ENCODE results near the gene APOL5. TPM values are rescaled to one million over a fixed set of nuclear protein-coding genes. Genes with fewer than 3 reads are reported as not detected.

The APOL5 gene
- total RNA-seq, 4 donors from 2014 or later: 0.42 TPM; not detected in 3

DNA sequence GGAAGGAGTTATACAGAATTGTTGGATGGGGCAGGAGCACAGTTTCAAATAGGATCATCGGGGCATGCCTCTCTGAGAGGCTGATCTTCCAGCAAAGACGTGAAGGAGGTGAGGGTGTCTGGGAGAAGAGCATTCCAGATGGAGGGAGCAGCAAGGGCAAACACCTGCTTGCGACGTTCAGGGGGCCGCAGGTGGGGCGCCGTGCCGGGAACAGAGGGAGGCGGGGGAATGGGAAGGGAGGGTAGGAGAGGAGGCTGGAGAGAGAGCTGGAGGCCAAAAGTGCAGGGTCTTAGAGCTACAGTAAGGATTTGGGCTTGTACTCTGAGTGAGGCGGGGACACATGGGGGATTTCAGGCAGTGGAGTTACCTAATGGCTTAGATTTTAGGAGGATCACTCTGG, 13.6 kb downstream of the APOL5 start:
- Histone ChIP-seq H3K36me3 (no peaks in the 10 kb centered on the region), H3K4me1 (peaks cover 19% of the 10 kb centered on the region), H3K27me3 (no peaks in the 10 kb centered on the region), H3K4me3 (no peak overlapping the region), H3K9me3 (no peaks in the 10 kb centered on the region), H3K27ac (no peak overlapping the region)
- 79% methylated on average over 9 of the region's 10 CpGs for WGBS
- DNase-seq (ENCODE audit: low spot score in 2 of 2): no peak
- no peak for TF ChIP-seq EP300 (IDR thresholded peaks at IDR 0.05)
- TF ChIP-seq, protein P1, sequence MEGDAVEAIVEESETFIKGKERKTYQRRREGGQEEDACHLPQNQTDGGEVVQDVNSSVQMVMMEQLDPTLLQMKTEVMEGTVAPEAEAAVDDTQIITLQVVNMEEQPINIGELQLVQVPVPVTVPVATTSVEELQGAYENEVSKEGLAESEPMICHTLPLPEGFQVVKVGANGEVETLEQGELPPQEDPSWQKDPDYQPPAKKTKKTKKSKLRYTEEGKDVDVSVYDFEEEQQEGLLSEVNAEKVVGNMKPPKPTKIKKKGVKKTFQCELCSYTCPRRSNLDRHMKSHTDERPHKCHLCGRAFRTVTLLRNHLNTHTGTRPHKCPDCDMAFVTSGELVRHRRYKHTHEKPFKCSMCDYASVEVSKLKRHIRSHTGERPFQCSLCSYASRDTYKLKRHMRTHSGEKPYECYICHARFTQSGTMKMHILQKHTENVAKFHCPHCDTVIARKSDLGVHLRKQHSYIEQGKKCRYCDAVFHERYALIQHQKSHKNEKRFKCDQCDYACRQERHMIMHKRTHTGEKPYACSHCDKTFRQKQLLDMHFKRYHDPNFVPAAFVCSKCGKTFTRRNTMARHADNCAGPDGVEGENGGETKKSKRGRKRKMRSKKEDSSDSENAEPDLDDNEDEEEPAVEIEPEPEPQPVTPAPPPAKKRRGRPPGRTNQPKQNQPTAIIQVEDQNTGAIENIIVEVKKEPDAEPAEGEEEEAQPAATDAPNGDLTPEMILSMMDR (IDR thresholded peaks at IDR 0.05): no peak
- TF ChIP-seq POLR2A (IDR thresholded peaks at IDR 0.05): no peak
- TF ChIP-seq POLR2AphosphoS5 (IDR thresholded peaks at IDR 0.05): no peak

GRCh38 chr22:35732116-35732515, 14.4 kb downstream of the APOL5 start:
- Histone ChIP-seq H3K27me3 (no peaks in the 10 kb centered on the region), H3K27ac (no peak overlapping the region), H3K4me1 (peaks cover 19% of the 10 kb centered on the region), H3K9me3 (no peaks in the 10 kb centered on the region), H3K36me3 (no peaks in the 10 kb centered on the region), H3K4me3 (no peak overlapping the region)
- TF ChIP-seq, protein P1 (IDR thresholded peaks at IDR 0.05): no peak
- TF ChIP-seq POLR2AphosphoS5 (IDR thresholded peaks at IDR 0.05) (no peak), POLR2A (IDR thresholded peaks at IDR 0.05) (no peak), EP300 (IDR thresholded peaks at IDR 0.05) (no peak)
- 96% methylated on average over 9 of the region's 9 CpGs for WGBS
- no peak for DNase-seq (ENCODE audit: low spot score in 2 of 2)

DNA sequence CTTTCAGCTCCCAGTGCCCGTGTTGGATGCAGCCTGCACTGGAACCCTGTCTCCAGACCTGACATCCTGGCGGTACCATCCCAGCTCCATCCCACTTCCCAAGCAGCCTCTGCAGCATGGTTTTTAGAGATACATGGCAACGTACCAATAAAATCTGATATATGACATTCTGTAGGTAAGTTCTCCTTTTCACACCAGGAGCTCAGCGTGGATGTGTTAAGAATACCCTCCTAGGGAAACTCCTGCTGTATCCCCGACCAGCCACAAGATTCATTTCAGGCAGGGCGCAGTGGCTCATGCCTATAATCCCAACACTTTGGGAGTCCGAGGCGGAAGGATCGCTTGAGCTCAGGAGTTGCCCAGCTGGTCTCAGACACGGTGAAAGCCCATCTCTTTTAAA, 15.4 kb downstream of the APOL5 start:
- 87% methylated on average over 9 of the region's 10 CpGs for WGBS
- no peaks in the 10 kb centered on the region for H3K27me3 ChIP-seq
- DNase-seq (ENCODE audit: low spot score in 2 of 2): no peak
- peaks cover 19% of the 10 kb centered on the region for H3K4me1 ChIP-seq
- no peak overlapping the region for H3K4me3 ChIP-seq
- no peak overlapping the region for H3K27ac ChIP-seq
- peaks cover 2% of the 10 kb centered on the region for H3K36me3 ChIP-seq
- no peaks in the 10 kb centered on the region for H3K9me3 ChIP-seq
- no peak for TF ChIP-seq POLR2A (IDR thresholded peaks at IDR 0.05)
- no peak for TF ChIP-seq POLR2AphosphoS5 (IDR thresholded peaks at IDR 0.05)
- TF ChIP-seq, protein P1 (IDR thresholded peaks at IDR 0.05): no peak
- TF ChIP-seq EP300 (IDR thresholded peaks at IDR 0.05): no peak

- no peak overlapping the region for H3K27ac ChIP-seq
- peaks cover 13% of the 10 kb centered on the region for H3K4me1 ChIP-seq
- H3K27me3 ChIP-seq: no peaks in the 10 kb centered on the region
- no peak for DNase-seq (ENCODE audit: low spot score in 2 of 2)
- no peak overlapping the region for H3K4me3 ChIP-seq
- 53% methylated on average over 7 of the region's 7 CpGs for WGBS
- TF ChIP-seq, protein P1 (IDR thresholded peaks at IDR 0.05): no peak
- TF ChIP-seq EP300 (IDR thresholded peaks at IDR 0.05) (no peak), POLR2A (IDR thresholded peaks at IDR 0.05) (no peak), POLR2AphosphoS5 (IDR thresholded peaks at IDR 0.05) (no peak)
- no peaks in the 10 kb centered on the region for H3K9me3 ChIP-seq
- peaks cover 11% of the 10 kb centered on the region for H3K36me3 ChIP-seq
Measured at GRCh38 chr22:35733791-35734516, 16.3 kb downstream of the APOL5 start.

- WGBS: 83% methylated on average over 7 of the region's 7 CpGs
- Histone ChIP-seq H3K27ac (no peak overlapping the region), H3K27me3 (no peaks in the 10 kb centered on the region), H3K4me1 (peaks cover 12% of the 10 kb centered on the region), H3K4me3 (no peak overlapping the region), H3K36me3 (peaks cover 15% of the 10 kb centered on the region), H3K9me3 (no peaks in the 10 kb centered on the region)
- no peak for TF ChIP-seq POLR2A (IDR thresholded peaks at IDR 0.05)
- no peak for DNase-seq (ENCODE audit: low spot score in 2 of 2)
Measured at GRCh38 chr22:35734517-35734827, 16.8 kb downstream of the APOL5 start.

GRCh38 chr22:35735542-35735941, 17.9 kb downstream of the APOL5 start:
- no peak for TF ChIP-seq POLR2AphosphoS5 (IDR thresholded peaks at IDR 0.05)
- no peak for TF ChIP-seq EP300 (IDR thresholded peaks at IDR 0.05)
- TF ChIP-seq POLR2A (IDR thresholded peaks at IDR 0.05): no peak
- TF ChIP-seq, protein P1 (IDR thresholded peaks at IDR 0.05): no peak
- DNase-seq (ENCODE audit: low spot score in 2 of 2): no peak
- no peaks in the 10 kb centered on the region for H3K9me3 ChIP-seq
- no peak overlapping the region for H3K27ac ChIP-seq
- H3K4me3 ChIP-seq: no peak overlapping the region
- peaks cover 12% of the 10 kb centered on the region for H3K4me1 ChIP-seq
- H3K27me3 ChIP-seq: no peaks in the 10 kb centered on the region
- peaks cover 15% of the 10 kb centered on the region for H3K36me3 ChIP-seq
- WGBS: 83% methylated on average over 1 of the region's 1 CpG

All from suprapubic skin (tissue), 4 donors.